Renal cortex interstitium (tissue), 11 donors: ENCODE results near the gene TTLL11. TPM values are rescaled to one million over a fixed set of nuclear protein-coding genes. Genes with fewer than 3 reads are reported as not detected.

ENCODE experiments used
- DNase-seq, 11 donors: peaks; one replicate each; pipeline ENCODE4 v3.0.0-alpha.2; 2013; ENCODE audit warnings: low read depth in 9 of 11, low spot score in 4 of 11; ENCODE audit errors: extremely low read depth in 1 of 11
- polyA plus RNA-seq, 3 donors: library from polyadenylated mRNA; unstranded; fragments of 120-200 nt; gene quantifications; one replicate each; pipeline ENCODE4 v1.2.1, GENCODE V29; 2013; ENCODE audit not compliant: insufficient read length in 3 of 3

The TTLL11 gene
- polyA plus RNA-seq, 3 donors, result 6.8 to 8.5 (median 6.9) TPM

DNA sequence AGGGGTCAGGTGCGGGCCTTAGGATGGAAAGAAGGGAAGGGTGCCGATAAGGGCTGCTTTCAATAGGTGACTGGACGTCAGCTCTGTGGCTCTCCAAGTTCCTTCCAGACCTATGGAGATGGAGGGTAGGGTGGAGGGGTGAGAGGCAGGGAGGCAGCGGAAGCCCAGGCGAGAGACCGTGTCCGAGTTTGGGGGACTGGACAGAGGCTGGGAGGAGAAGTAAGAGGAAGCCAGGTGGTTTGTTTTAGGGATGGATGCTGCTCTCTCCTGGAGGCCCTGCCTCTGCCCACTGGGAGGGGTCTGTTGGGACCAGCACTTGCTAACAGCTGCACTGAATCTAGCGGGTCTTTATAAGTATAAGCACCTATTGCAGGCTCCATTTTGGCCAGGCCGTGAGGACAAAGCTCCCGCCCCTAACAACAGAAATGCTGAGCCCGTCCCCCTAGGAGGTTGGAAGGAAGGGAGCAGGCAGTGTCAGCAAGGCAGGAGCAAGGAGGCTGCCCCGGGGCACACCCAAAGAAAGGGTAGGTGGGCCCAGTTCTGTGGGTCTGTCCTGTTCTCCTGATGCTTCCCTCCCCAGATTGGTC, 274.2 kb downstream of the TTLL11 start:
- no peak for DNase-seq

DNA sequence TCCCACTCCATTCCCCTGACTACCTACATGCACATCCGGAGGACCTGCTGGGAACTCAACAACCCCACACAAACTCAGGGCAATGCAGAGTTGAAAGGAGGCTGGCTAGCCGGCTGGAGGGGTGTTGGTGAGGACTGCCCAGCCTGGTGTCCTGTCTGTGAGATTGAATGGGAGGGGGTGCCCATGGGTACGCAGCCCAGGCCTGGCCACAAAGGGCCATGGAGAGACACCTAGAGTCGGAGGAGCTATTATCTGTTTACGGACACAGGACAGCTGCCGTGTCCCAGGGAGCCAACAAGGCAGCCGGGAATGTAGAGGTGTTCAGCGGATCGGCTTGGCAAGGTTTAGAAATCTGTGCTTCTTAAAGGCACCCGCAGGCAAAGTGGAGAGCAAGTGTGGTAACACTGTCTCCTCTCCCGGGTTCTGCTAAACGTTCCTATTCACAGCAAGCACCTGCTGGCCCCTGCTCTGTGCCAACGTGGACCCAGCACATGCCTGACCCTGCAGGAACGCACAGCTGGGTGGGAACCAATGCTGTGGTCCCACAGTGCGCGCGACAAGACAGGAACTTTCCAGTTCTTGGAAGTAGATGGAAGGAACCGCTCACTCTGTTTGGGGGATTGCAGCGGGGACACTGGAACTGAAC, 275.0 kb downstream of the TTLL11 start:
- DNase-seq, result no peak

DNA sequence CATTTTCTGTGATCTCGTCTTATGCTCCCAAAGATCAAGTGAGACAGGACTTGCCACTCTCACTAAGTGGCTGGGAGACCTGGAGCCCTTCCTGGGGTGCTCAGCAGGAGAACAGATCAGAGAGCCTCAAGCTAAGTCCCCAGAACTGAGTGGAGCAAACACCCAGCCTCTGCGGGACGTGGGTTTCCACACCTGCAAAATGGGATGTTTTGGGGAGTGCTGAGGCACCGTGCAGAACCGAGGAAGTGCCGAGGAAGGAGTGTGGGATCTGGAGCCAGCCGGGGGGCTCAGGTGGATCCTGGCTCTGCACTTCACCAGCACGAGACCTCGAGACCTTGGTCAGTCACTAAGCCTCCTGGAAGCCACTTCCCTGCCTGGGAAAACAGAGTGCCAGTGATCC, 275.6 kb downstream of the TTLL11 start:
- no peak for DNase-seq

DNA sequence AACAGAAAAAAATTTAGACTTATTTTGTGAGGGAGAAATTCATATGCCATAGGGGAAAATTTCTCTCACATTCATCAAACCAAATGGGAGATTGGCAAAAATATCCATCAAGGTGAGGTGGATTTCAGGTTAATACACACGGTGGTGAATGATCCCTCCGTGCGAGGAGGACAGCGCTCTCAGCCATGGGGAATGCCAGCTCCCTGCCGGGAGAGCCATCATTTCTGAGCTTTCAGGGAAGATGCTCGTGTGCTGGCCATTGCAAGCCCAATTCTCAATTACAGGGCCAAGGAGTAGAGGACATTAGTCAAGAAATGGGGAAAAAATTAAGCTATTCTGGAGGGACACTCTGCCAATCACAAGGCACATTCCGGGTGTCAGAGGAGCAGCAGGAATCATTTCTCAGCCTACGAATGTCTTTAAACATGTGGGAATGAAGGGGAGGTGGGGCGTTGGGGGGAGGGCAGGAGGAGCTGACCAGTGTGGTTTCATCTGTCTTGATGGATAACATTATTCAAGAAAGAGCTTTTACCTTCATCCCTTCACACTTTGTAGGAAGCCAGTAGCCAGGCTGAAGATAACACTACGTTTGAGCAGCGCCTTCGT, 276.2 kb downstream of the TTLL11 start:
- DNase-seq, result no peak

DNA sequence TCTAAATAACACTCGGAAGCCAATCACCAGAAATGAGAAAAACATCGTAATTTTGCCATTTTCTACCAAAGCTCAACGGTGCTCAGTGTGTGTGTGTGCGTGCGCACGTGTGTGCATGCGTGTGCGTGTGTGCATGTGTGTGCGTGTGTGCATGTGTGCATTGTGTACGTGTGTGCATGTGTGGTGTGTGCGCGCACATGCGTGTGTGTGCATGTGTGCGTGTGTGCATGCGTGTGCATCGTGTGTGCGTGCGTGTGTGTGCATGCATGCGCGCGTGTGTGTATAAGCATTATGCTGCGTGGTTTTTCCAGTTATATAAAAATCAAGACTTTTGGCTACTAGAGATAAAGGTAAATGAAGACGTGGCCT, 276.7 kb downstream of the TTLL11 start:
- no peak for DNase-seq

DNA sequence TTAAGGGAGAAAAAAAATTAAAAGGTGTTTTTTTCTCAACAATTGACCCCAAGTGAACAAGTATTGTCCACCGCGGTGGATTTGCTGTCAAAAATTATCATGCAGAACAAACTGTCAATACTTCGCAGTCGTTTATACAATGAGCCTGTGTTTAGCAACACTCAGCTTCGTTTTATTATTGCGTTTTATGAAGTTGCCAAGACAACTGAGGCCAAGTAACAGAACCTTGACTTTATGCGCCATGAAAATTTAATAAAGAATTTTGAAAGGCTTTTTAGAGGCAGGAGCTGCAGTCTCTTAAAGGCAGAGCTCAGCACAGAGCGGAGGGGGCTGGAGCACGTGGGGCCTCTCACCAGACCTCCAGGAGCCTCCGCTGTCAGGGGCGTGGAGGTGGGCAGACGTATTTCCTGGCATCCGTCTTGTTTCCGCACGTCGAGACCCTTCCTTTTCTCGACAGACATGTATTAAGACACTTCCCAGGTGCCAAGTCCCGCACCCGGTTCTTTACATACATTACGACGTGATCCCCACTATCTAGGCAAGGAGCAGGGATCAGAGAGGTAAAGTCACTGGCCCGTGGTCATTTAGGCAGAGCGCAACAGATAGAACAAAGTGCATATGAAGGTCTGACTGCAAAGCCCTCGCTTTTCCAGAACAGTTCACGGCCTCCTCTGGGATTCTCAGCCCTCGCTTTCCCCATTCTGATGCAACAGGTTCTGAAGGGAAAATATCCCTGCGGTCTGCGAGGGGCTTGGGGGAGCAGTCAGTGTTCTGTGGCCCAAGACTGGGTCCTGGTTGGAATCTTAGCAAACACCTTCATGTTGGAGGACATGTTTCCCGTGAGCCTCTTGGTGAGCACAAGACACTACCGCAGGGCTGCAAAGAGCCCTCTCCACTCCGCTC, 277.3 kb downstream of the TTLL11 start:
- DNase-seq, result no peak

DNA sequence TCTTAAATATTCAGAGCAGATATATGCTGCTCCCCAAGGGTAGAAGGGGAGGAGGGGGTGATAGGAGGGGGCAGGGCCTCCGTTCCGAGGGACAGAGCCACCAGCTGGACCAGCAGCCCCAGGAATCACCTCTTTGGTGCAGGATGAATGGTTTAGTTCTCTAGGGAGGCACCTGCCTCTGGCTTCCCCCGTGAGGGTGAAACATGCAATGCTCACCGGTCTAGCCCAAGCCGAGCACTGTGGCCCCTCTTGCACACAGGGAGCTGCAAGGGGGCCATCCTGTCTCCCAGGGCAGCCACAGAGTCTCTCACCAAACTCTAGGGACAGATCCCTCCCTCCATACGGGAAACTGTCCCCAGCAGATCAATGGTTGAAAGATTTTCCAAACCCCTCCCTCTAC, 278.0 kb downstream of the TTLL11 start:
- no peak for DNase-seq

DNA sequence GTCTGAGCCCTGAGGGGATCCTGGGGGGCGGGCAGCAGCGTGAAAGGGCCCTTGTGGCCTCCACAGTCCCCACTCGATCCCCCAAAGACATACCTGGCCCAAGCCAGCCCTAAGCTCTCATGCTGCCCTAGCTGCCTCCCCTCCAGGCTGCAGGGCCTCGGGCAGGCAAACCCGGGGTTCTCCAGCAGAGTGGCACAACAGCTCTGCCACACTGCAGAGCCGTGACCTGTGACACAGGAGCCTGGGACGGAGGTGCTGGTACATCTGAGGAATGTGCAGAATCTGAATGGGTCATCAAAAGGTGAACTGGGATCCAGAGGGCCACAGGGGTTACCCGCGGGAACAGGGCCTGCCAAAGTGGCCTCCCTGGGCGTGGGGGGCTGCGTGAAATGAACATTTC, 278.5 kb downstream of the TTLL11 start:
- DNase-seq, result no peak

DNA sequence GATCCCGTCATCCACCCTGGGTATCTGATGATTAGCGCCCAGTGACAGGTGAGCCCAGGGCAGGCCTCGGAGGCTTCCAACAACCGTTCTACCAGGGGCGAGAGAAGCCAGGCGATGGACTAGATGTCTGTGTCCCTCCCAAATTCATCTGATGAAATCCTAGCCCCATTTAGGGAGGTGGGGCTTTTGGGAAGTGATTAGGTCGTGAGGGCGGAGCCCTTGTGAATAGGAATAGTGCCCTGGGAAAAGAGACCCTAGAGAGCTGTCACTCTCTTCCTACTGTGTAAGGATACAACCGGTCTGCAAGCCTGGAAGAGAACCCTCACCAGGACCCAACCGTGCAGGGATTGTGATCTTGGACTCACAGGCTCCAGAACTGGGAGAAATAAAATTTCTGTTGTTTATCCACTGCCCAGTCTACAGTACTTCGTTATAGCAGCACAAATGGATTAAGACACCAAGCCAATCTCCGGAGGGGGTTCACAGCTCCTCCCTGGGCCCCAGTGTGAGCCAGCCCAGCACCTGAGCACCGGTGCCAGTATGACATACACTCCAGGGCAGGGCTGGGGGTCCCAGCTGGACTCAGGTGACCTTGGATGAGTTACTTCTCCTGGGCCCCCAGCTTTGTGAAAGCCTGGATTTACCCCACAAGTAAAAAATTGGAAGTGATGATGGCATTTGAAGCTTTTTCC, 279.4 kb downstream of the TTLL11 start:
- DNase-seq, result no peak

DNA sequence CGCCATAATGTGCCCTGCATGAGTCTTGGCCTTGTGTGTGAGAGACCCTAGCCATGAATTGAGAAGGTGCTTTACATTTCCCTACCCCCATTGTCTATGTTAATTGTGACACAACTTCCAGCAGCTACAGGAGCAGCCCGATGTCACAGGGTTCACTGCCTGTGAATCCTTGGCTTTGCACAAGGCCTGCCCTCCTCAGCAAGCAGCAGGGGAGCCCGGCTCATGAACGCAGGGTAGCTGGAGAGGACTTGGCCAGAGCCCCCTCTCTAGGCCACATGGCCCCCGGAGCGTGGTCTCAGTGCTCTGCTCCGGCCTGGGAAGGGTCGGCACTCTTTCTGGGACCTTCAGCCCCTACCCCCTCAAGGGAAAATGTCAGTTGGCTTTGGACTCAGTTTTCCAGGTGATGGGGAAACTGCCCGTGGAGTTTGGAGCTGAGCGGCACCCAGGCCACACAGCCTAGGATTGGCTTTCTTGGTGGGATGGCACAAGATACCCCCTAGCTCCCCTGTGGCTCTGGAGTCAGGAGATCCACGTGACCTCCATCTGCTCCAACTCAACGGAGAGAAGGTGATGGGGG, 280.9 kb downstream of the TTLL11 start:
- DNase-seq, result no peak

DNA sequence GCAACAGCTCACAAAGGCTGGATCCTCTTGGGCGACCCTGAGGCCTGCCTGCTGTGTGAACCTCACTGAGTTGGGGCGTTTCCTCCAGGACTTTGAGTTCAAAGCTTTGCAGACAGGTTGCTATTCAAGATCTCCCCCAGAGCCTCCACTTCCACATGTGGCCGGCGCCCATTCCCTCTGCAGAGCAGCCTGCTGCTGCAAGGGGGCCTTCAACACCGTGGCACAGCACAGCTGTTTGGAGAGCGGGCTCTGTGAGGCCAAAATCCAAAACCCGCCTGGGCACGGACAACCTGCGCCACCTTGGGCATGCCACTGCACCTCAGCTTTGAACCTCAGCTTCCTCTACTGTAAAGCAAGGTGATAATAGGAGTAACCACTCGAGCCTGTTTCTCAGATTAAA, 281.4 kb downstream of the TTLL11 start:
- no peak for DNase-seq

DNA sequence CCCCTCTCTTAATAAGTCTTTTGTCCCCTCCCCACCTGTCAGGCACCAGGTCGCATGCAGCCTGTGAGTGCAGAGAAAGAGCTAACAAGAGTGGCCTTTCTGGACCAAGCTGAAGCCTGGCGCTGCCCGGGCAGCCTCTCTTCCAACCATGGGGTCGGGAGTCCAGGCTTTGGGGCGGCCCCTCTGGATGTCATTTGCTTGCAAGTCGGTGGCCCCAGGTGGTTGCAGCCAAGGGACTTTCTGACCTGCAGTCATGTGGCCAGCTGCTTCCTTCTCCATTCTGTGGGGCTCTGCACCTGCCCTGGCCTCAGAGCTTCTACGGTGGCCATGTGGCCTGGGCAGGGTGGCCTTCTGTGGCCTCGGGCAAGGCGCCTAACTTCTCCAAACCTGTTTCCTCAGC, 282.0 kb downstream of the TTLL11 start:
- no peak for DNase-seq

DNA sequence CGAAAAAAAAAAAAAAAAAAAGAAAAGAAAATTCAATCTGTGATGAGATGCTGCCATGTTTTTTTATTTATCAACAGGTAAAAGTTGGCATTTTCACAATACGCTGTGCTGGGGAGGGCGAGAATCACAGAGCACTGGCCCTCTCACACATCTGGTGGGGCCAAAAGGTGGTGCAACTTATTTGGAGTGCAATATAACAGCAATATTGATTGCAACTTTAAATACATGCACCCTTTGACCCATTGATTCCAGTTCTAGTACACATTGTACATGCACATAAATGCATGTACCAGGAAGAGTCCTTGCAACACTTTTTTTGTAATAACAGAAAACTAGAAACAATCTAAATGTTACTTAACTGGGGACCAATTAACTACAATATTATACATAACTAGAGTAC, 282.6 kb downstream of the TTLL11 start:
- no peak for DNase-seq

DNA sequence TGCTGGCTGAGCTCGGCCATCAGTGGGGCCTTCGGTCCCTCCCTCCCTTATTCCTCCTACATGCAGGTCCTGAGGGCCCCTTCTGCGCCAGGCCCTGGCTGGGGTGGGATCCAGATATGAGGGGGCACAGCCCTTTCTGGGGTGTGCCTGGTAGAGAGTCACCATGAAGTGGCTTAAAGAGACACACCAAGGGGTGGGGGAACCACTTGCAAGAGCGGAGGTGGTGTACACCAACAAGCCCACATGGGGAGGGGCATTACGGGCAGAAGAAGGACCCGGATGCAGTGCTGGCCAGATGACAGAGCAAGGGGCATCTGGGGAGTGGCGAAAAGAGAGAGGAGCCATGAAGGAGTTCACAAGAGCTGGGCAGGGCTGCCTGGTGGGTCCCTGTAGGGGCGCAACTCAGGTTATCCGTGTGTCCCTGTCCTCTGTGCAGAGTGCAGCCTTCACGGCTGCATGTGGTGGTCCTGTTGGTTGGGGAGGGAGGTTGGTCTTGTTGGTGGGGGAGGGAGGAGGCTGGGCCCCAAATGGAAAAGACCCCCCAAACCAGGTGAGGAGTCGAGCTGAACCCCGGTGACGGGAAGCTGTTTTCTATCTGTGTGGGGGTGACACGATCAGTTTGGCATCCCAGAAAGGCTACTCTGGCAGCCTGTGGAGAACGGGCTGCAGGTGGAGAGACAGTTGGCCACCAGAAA, 283.6 kb downstream of the TTLL11 start:
- no peak for DNase-seq

DNA sequence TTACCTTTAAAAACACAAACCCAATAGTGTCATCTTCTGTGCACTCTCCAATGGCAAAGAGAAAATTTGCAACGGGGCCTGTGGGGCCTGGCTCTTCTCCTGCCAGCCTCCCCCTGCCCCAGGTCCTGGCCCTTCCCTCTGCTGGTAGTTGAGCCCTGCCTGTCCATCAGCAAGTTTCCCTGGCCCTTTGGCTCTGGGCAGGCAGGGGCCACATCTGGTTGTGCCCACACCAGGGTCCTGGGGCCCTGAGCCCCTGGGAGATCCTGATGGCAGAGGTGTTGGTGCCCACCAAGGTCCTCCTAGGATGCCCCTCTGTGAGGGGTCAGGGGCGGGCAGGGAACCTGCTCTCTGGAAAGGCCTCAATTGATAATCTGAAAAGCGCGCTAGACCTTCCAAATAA, 284.3 kb downstream of the TTLL11 start:
- no peak for DNase-seq

DNA sequence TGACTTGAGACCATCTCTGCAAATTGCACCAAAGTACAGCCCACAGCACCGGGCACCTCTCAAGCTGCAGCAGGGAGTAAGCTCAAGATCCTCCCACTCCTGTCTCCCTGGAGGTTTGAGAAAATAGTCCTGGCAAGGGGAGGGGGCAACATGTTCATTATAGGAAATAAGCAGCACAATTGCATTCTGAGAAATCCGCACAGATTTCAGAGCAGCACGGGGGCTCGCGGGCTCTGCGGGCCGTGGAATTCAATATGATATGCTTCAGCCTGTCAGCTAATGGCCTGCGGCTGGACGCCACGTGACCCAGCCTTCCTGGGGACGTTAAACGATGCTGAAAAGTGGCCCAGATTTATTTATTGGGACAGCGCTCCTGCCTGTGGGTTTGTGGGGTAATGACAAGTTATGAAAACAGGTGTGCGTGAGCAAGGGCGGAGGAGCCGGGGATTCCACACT, 285.3 kb downstream of the TTLL11 start:
- DNase-seq, result peak in 5 of 11 donors; percentile 35 to 49 (median 38)

DNA sequence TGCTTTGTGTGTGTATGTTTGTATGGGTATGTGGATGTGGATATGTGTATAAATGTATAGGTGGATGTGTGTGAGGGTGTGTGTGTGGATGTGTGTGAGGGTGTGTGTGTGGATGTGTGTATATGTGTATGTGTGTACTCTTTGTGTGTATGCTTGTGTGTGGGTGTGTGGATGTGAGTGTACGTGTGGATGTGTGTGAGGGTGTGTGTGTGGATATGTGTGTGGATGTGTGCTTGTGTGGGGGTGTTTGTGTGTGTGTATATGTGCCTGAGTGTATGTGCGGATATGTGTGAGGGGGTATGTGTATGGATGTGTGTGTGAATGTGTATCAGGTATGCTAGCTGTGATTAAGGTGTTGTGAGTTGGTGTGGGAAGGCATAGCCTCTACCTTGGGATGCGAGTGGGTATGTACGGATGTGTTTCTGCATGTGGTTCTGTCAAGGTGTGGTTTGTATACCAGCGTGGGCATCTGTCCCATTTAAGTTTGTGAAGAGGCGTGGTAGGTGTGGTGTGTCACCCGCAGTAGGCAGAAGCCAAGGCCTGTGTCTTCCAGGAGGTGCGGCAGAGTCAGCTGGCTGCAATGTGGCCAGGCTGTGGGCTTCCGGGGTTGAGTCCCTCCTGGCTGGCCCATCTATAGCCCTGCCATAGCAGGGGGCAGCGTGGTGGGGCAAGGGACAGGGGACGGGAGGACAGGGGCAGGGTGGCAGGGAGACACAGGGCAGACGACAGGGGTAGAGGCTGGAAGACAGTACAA, 285.9 kb downstream of the TTLL11 start:
- DNase-seq, result no peak

DNA sequence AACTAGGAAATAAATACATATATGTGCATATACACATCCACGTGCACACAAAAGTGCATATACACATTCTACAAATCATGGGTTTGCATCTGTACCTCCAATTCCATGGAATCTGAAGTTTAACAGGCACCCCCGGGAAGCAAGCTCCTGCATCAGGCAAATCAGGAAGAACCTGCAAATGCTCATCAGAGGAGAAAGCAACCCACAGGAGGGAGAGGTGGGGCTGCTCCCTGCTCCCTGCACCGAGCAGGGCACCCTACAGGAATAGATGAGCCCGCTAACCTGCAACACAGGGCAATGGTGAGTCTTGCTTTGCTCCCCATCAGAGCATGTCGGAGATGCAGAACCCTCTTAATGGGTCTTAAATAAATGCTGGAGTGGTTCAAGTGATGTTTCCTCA, 290.4 kb downstream of the TTLL11 start:
- no peak for DNase-seq
